Activated T-helper 1 cell treated with Interleukin-2 at 50 U/mL for 16 hours (primary cell): ENCODE data around the gene VPS35L.
A peak's percentile ranks its signal among the peaks of the same experiment; 100 is the strongest.
"Not testable (repeated sequence)": the region's sequence is repeated elsewhere in the genome, so short reads cannot be mapped to it uniquely, and the experiment has no call there.

Experiments
- DNase-seq: peaks from one replicate; pipeline ENCODE4 v3.0.0-alpha.2; 2020; ENCODE audit warnings: low read depth

The VPS35L gene

GRCh38 chr16:19712418-19713058, 157.0 kb downstream of the VPS35L start:
- DNase-seq: no peak

- no peak for DNase-seq
Measured at GRCh38 chr16:19713697-19714096, 158.2 kb downstream of the VPS35L start.

GRCh38 chr16:19715566-19715965, 160.1 kb downstream of the VPS35L start:
- no peak for DNase-seq

GRCh38 chr16:19716183-19716582, 160.7 kb downstream of the VPS35L start:
- DNase-seq: no peak

GRCh38 chr16:19716728-19717127, 161.2 kb downstream of the VPS35L start:
- not testable (repeated sequence) for DNase-seq

- no peak for DNase-seq
Measured at GRCh38 chr16:19717314-19717713, 161.8 kb downstream of the VPS35L start.

GRCh38 chr16:19717741-19718623, 162.5 kb downstream of the VPS35L start, which contains the start of the genes IQCK and KNOP1:
IQCK (plus strand) TSS chr16:19718271; CDS start chr16:19718307, 36 bp downstream.
KNOP1 (minus strand) TSS chr16:19718227; CDS start chr16:19715035, 3,192 bp downstream.
- DNase-seq: peak; percentile 84

GRCh38 chr16:19718624-19718965, 163.1 kb downstream of the VPS35L start:
- no peak for DNase-seq

GRCh38 chr16:19722269-19722952, 166.9 kb downstream of the VPS35L start:
- DNase-seq: no peak

GRCh38 chr16:19722981-19723380, 167.5 kb downstream of the VPS35L start:
- no peak for DNase-seq

- no peak for DNase-seq
Measured at GRCh38 chr16:19728636-19728965, 173.1 kb downstream of the VPS35L start.

GRCh38 chr16:19733551-19733950, 178.0 kb downstream of the VPS35L start:
- no peak for DNase-seq

GRCh38 chr16:19735074-19735867, 179.8 kb downstream of the VPS35L start:
- DNase-seq: no peak

- DNase-seq: no peak
Measured at GRCh38 chr16:19737306-19738038, 182.0 kb downstream of the VPS35L start.

- DNase-seq: no peak
Measured at GRCh38 chr16:19741354-19741753, 185.9 kb downstream of the VPS35L start.

- no peak for DNase-seq
Measured at GRCh38 chr16:19743816-19744159, 188.3 kb downstream of the VPS35L start.

GRCh38 chr16:19744670-19745069, 189.2 kb downstream of the VPS35L start:
- DNase-seq: no peak

- DNase-seq: no peak
Measured at GRCh38 chr16:19745286-19746010, 189.9 kb downstream of the VPS35L start.

GRCh38 chr16:19746561-19746960, 191.1 kb downstream of the VPS35L start:
- DNase-seq: no peak

- no peak for DNase-seq
Measured at GRCh38 chr16:19748389-19749168, 193.1 kb downstream of the VPS35L start.
